H9 (cell line): ENCODE measurements around the gene MBOAT2. TPM values are rescaled to one million over a fixed set of nuclear protein-coding genes. Genes with fewer than 3 reads are reported as not detected.
"Not testable (repeated sequence)": the region's sequence is repeated elsewhere in the genome, so short reads cannot be mapped to it uniquely, and the experiment has no call there.

Experiments used
- DNase-seq: peaks from one replicate; pipeline ENCODE4 v3.0.0-alpha.2; 2017
- H2AFZ ChIP-seq: one replicate; pipeline ENCODE4 v1.6.1; 2013; ENCODE audit warnings: mild to moderate bottlenecking, low read length, control low read depth, moderate library complexity
- H2AK5ac ChIP-seq: 2 replicates; pipeline ENCODE4 v1.6.1; 2013; ENCODE audit warnings: low read length, control low read depth, mixed read lengths; ENCODE audit not compliant: insufficient read length
- H2BK120ac ChIP-seq: one replicate; pipeline ENCODE4 v1.6.1; 2013; ENCODE audit warnings: low read depth, mild to moderate bottlenecking, low read length, control low read depth, inconsistent platforms; ENCODE audit not compliant: poor library complexity, severe bottlenecking
- H2BK12ac ChIP-seq: 2 replicates; pipeline ENCODE4 v1.6.1; 2013; ENCODE audit warnings: low read length, control low read depth, mixed read lengths, low read depth; ENCODE audit not compliant: insufficient read length
- H2BK15ac ChIP-seq: 2 replicates; pipeline ENCODE4 v1.6.1; 2013; ENCODE audit warnings: low read depth, low read length, control low read depth
- H2BK20ac ChIP-seq: one replicate; pipeline ENCODE4 v1.6.1; 2013; ENCODE audit warnings: low read depth, mild to moderate bottlenecking, low read length, control low read depth, inconsistent platforms; ENCODE audit not compliant: poor library complexity, severe bottlenecking
- H2BK5ac ChIP-seq: 2 replicates; pipeline ENCODE4 v1.6.1; 2013; ENCODE audit warnings: low read length, control low read depth, mixed read lengths; ENCODE audit not compliant: insufficient read length
- H3K14ac ChIP-seq: 2 replicates; pipeline ENCODE4 v1.6.1; 2013; ENCODE audit warnings: low read length, control low read depth; ENCODE audit not compliant: insufficient read depth
- H3K18ac ChIP-seq: 2 replicates; pipeline ENCODE4 v1.6.1; 2013; ENCODE audit warnings: low read depth, mild to moderate bottlenecking, mixed read lengths, low read length, control low read depth; ENCODE audit not compliant: insufficient read length
- H3K23ac ChIP-seq: 2 replicates; pipeline ENCODE4 v1.6.1; 2013; ENCODE audit warnings: low read length, control low read depth, mixed read lengths, low read depth; ENCODE audit not compliant: insufficient read length
- H3K23me2 ChIP-seq: 2 replicates; pipeline ENCODE4 v1.6.1; 2013; ENCODE audit warnings: low read depth, mild to moderate bottlenecking, mixed read lengths, low read length, control low read depth; ENCODE audit not compliant: insufficient read length, poor library complexity, severe bottlenecking
- H3K27ac ChIP-seq: 2 replicates; pipeline ENCODE4 v1.5.1; 2013; ENCODE audit warnings: low read length, control low read depth, mixed read lengths, low read depth; ENCODE audit not compliant: insufficient read length
- H3K27me3 ChIP-seq: 2 replicates; pipeline ENCODE4 v1.6.1; 2013; ENCODE audit warnings: low read length, control low read depth, inconsistent platforms; ENCODE audit not compliant: insufficient read depth
- H3K4ac ChIP-seq: 2 replicates; pipeline ENCODE4 v1.6.1; 2013; ENCODE audit warnings: low read depth, mild to moderate bottlenecking, control low read depth, inconsistent platforms, low read length, moderate library complexity
- H3K4me1 ChIP-seq: 2 replicates; pipeline ENCODE4 v1.6.1; 2013; ENCODE audit warnings: low read length, control low read depth, inconsistent platforms; ENCODE audit not compliant: insufficient read depth
- H3K4me2 ChIP-seq: 2 replicates; pipeline ENCODE4 v1.6.1; 2013; ENCODE audit warnings: low read length, control low read depth, mixed read lengths; ENCODE audit not compliant: insufficient read length, insufficient read depth
- H3K56ac ChIP-seq: 2 replicates; pipeline ENCODE4 v1.6.1; 2013; ENCODE audit warnings: low read depth, mild to moderate bottlenecking, mixed read lengths, low read length, control low read depth; ENCODE audit not compliant: insufficient read length
- H3K79me1 ChIP-seq: 2 replicates; pipeline ENCODE4 v1.6.1; 2013; ENCODE audit warnings: low read depth, mild to moderate bottlenecking, moderate library complexity, low read length, control low read depth, inconsistent platforms; ENCODE audit not compliant: insufficient read depth, poor library complexity, severe bottlenecking
- H3K79me2 ChIP-seq: 2 replicates; pipeline ENCODE4 v1.6.1; 2013; ENCODE audit warnings: low read length, control low read depth, inconsistent platforms; ENCODE audit not compliant: insufficient read depth
- H3K9ac ChIP-seq: 2 replicates; pipeline ENCODE4 v1.6.1; 2013; ENCODE audit warnings: low read length, control low read depth, mixed read lengths; ENCODE audit not compliant: insufficient read length; ENCODE audit errors: extremely low read depth
- H3K9me3 ChIP-seq: one replicate; pipeline ENCODE4 v1.6.1; 2013; ENCODE audit warnings: low read depth, low read length, inconsistent platforms; ENCODE audit not compliant: control insufficient read depth
- H3T11ph ChIP-seq: one replicate; pipeline ENCODE4 v1.6.1; 2013; ENCODE audit warnings: mild to moderate bottlenecking, low read length, control low read depth, inconsistent platforms
- H4K20me1 ChIP-seq: one replicate; pipeline ENCODE4 v1.6.1; 2013; ENCODE audit not compliant: control insufficient read depth, insufficient read length, insufficient read depth
- H4K5ac ChIP-seq: 2 replicates; pipeline ENCODE4 v1.6.1; 2013; ENCODE audit warnings: low read depth, mild to moderate bottlenecking, mixed read lengths, low read length, control low read depth; ENCODE audit not compliant: insufficient read length
- H4K8ac ChIP-seq: replicated peaks from 2 replicates; pipeline ENCODE4 v1.6.1; 2013; ENCODE audit warnings: low read length, control low read depth, mixed read lengths, low read depth; ENCODE audit not compliant: insufficient read length
- H4K91ac ChIP-seq: 2 replicates; pipeline ENCODE4 v1.6.1; 2013; ENCODE audit warnings: low read depth, mild to moderate bottlenecking, moderate library complexity, mixed read lengths, low read length, control low read depth; ENCODE audit not compliant: insufficient read length
- H3K27ac Mint-ChIP-seq, 3 experiments: 2 replicates in 2 of 3; 3 replicates in 1 of 3; pipeline ENCODE4 v1.8.0; 2020 to 2021; ENCODE audit warnings: mixed read lengths in 3 of 3, mild to moderate bottlenecking in 1 of 3, moderate library complexity in 1 of 3
- H3K27me3 Mint-ChIP-seq: 2 replicates; pipeline ENCODE4 v1.8.0; 2021; ENCODE audit warnings: low read depth, mild to moderate bottlenecking, moderate library complexity, mixed read lengths
- H3K36me3 Mint-ChIP-seq, 3 experiments: 2 replicates in 2 of 3; 3 replicates in 1 of 3; pipeline ENCODE4 v1.8.0; 2020 to 2021; ENCODE audit warnings: low read depth in 3 of 3, mixed read lengths in 3 of 3; ENCODE audit not compliant: insufficient read depth in 1 of 3
- H3K4me1 Mint-ChIP-seq, 2 experiments: 2 replicates each; pipeline ENCODE4 v1.8.0; 2020; ENCODE audit warnings: mixed read lengths in 2 of 2
- H3K4me3 Mint-ChIP-seq, 2 experiments: 2 replicates in 1 of 2; 3 replicates in 1 of 2; pipeline ENCODE4 v1.8.0; 2020 to 2021; ENCODE audit warnings: mild to moderate bottlenecking in 2 of 2, mixed read lengths in 2 of 2, moderate library complexity in 1 of 2
- H3K9me3 Mint-ChIP-seq, 2 experiments: 2 replicates in 1 of 2; 3 replicates in 1 of 2; pipeline ENCODE4 v1.8.0; 2020; ENCODE audit warnings: mild to moderate bottlenecking in 2 of 2, mixed read lengths in 2 of 2, moderate library complexity in 1 of 2
- WGBS: extraction: QIAGEN DNeasy Blood & Tissue Kit; methylation state at CpG from one replicate; pipeline ENCODE4 v1.1.7; 2013; ENCODE audit warnings: missing lambda C conversion rate, low lambda C conversion rate, mixed read lengths; ENCODE audit not compliant: insufficient read length; ENCODE audit errors: extremely low coverage; 5-methylcytosine and 5-hydroxymethylcytosine counted together
- total RNA-seq: library from RNA; stranded (reverse); gene quantifications from 2 replicates; pipeline ENCODE4 v1.2.1, GENCODE V29; 2021
- TF ChIP-seq, protein P1 (sequence below): fragments of 200-600 bp; sonication (generic); conservative IDR thresholded peaks from 3 replicates; pipeline ENCODE4 v1.8.0; 2021; ENCODE audit warnings: antibody characterized with exemption, mild to moderate bottlenecking

The MBOAT2 gene
- total RNA-seq, 1 experiment from 2014 or later = 20.2 TPM

DNA sequence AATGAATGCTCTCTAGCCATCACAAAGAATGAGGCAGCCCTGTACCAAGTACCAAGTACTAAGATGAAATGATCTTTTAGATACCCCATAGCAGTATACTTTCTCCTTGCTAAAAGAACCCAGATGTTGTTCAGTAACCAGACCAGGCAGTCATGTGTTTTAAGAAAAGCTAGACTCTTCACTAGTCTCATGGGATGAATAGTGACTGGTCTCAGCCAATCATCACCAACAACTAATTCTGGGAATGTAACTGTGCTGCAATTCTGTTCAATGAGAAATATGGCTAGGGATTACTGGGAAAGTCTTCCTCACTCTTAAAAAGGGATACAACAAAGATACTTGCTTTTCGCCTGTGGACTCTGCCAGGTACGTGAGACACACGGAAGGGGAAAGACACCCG lies 29.5 kb downstream of the MBOAT2 start:
- Histone ChIP-seq H4K91ac (no peak overlapping the region), H3K79me2 (peaks cover 3% of the 10 kb centered on the region; the same call in 1 of the 2 replicates)
- H3K4me3 Mint-ChIP-seq = no peak overlapping the region

DNA sequence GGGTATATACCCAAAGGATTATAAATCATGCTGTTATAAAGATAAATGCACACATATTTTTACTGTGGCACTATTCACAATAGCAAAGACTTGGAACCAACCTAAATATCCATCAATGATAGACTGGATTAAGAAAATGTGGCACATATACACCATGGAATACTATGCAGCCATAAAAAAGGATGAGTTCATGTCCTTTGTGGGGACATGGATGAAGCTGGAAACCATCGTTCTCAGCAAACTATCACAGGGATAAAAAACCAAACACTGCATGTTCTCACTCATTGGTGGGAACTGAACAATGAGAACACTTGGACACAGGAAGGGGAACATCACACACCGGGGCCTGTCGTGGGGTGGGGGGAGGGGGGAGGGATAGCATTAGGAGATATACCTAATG lies 30.5 kb downstream of the MBOAT2 start:
- H3K56ac ChIP-seq, H3K27ac ChIP-seq, H3K79me1 ChIP-seq, H3K14ac ChIP-seq, H3K23ac ChIP-seq, H2BK12ac ChIP-seq, H4K91ac ChIP-seq, H3K4me3 Mint-ChIP-seq, H3K27me3 ChIP-seq, H2AK5ac ChIP-seq, H3K9me3 Mint-ChIP-seq, H3K9me3 ChIP-seq, DNase-seq, H2BK5ac ChIP-seq, H4K5ac ChIP-seq, H3K4me1 ChIP-seq, H2BK15ac ChIP-seq, H3K36me3 Mint-ChIP-seq, H2AFZ ChIP-seq, H3K4me2 ChIP-seq, H4K20me1 ChIP-seq, H2BK120ac ChIP-seq, H3T11ph ChIP-seq, H3K4me1 Mint-ChIP-seq, H3K79me2 ChIP-seq, H3K18ac ChIP-seq, H3K27me3 Mint-ChIP-seq, H3K4ac ChIP-seq, H4K8ac ChIP-seq, H2BK20ac ChIP-seq, H3K23me2 ChIP-seq, H3K9ac ChIP-seq, H3K27ac Mint-ChIP-seq: not testable (repeated sequence)
- no CpG with 5 or more reads among the region's 3 CpGs for WGBS

More for the DNA sequence above, 29.5 kb downstream of the MBOAT2 start:
- Histone ChIP-seq H2AFZ (no peak overlapping the region), H3K23me2 (no peaks in the 10 kb centered on the region), H4K5ac (no peak overlapping the region), H3K56ac (no peak overlapping the region), H3K23ac (no peak overlapping the region), H2AK5ac (no peak overlapping the region), H3K14ac (no peak overlapping the region), H4K20me1 (no peaks in the 10 kb centered on the region), H2BK15ac (no peak overlapping the region), H3K27me3 (no peaks in the 10 kb centered on the region), H3K9me3 (no peaks in the 10 kb centered on the region), H3K18ac (no peak overlapping the region), H3K4ac (no peak overlapping the region), H2BK5ac (no peak overlapping the region), H2BK120ac (no peak overlapping the region), H4K8ac (no peak overlapping the region), H3K4me1 (no peaks in the 10 kb centered on the region), H3K79me1 (peaks cover 3% of the 10 kb centered on the region), H3K27ac (no peak overlapping the region), H2BK20ac (no peak overlapping the region), H2BK12ac (no peak overlapping the region), H3T11ph (no peak overlapping the region), H3K9ac (no peak overlapping the region), H3K4me2 (no peak overlapping the region)
- WGBS = no CpG with 5 or more reads among the region's 4 CpGs
- no peak for DNase-seq
- TF ChIP-seq, protein P1, sequence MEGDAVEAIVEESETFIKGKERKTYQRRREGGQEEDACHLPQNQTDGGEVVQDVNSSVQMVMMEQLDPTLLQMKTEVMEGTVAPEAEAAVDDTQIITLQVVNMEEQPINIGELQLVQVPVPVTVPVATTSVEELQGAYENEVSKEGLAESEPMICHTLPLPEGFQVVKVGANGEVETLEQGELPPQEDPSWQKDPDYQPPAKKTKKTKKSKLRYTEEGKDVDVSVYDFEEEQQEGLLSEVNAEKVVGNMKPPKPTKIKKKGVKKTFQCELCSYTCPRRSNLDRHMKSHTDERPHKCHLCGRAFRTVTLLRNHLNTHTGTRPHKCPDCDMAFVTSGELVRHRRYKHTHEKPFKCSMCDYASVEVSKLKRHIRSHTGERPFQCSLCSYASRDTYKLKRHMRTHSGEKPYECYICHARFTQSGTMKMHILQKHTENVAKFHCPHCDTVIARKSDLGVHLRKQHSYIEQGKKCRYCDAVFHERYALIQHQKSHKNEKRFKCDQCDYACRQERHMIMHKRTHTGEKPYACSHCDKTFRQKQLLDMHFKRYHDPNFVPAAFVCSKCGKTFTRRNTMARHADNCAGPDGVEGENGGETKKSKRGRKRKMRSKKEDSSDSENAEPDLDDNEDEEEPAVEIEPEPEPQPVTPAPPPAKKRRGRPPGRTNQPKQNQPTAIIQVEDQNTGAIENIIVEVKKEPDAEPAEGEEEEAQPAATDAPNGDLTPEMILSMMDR = no peak
- H3K4me1 Mint-ChIP-seq = no peaks in the 10 kb centered on the region
- H3K27me3 Mint-ChIP-seq = no peaks in the 10 kb centered on the region
- H3K27ac Mint-ChIP-seq = no peak overlapping the region; a peak in 1 of 7 replicates
- no peaks in the 10 kb centered on the region; a peak in 1 of 7 replicates for H3K36me3 Mint-ChIP-seq
- peaks cover 2 to 3% of the 10 kb centered on the region in 2 experiments; a peak in 3 of 5 replicates for H3K9me3 Mint-ChIP-seq
